Keratinocyte (primary cell): ENCODE data around the gene ATE1.

ENCODE experiments used
- EZH2 ChIP-seq: IDR thresholded peaks from one replicate; pipeline ENCODE4 v1.6.1; 2012; ENCODE audit warnings: inconsistent platforms, mild to moderate bottlenecking, low read length, moderate library complexity
- TF ChIP-seq, protein P1 (sequence below), 3 experiments: IDR thresholded peaks in 1 of 3; conservative IDR thresholded peaks in 1 of 3; optimal IDR thresholded peaks in 1 of 3; 2 replicates in 2 of 3; 3 replicates in 1 of 3; pipeline versions ENCODE3 to v1.5.1; 2011; ENCODE audit warnings: low read length in 3 of 3, mild to moderate bottlenecking in 3 of 3, moderate library complexity in 2 of 3, control low read depth in 1 of 3, inconsistent platforms in 1 of 3; ENCODE audit not compliant: insufficient read depth in 2 of 3; ENCODE audit errors: extremely low read depth in 1 of 3

DNA sequence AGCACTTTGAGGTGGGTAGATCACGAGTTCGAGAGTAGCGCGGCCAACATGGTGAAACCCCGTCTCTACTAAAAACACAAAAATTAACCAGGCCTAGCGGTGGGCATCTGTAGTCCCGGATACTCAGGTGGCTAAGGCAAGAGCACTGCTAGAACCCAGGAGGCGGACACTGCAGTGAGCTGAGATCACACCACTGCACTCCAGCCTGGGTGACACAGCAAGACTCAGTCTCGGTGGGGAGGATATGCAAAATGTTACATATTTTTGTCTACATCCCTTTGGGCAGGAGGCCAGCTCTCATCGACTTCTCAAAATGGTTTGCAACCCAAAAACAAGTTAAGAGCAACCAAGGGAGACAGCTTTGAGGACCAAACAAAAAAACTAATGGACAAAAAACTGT lies 8.2 kb downstream of the ATE1 start:
- TF ChIP-seq, protein P1, sequence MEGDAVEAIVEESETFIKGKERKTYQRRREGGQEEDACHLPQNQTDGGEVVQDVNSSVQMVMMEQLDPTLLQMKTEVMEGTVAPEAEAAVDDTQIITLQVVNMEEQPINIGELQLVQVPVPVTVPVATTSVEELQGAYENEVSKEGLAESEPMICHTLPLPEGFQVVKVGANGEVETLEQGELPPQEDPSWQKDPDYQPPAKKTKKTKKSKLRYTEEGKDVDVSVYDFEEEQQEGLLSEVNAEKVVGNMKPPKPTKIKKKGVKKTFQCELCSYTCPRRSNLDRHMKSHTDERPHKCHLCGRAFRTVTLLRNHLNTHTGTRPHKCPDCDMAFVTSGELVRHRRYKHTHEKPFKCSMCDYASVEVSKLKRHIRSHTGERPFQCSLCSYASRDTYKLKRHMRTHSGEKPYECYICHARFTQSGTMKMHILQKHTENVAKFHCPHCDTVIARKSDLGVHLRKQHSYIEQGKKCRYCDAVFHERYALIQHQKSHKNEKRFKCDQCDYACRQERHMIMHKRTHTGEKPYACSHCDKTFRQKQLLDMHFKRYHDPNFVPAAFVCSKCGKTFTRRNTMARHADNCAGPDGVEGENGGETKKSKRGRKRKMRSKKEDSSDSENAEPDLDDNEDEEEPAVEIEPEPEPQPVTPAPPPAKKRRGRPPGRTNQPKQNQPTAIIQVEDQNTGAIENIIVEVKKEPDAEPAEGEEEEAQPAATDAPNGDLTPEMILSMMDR (optimal IDR thresholded peaks at IDR 0.05 in 1 of 3, IDR thresholded peaks at IDR 0.05 in 1 of 3, conservative IDR thresholded peaks at IDR 0.05 in 1 of 3; ENCODE audit: extremely low read depth in 1 of 3, insufficient read depth in 2 of 3, low read length in 3 of 3): no peak
- TF ChIP-seq EZH2: no peak
